GM19328 (cell line): ENCODE results near the gene TAGLN2.
A peak's percentile ranks its signal among the peaks of the same experiment; 100 is the strongest.
"Not testable (repeated sequence)": the region's sequence is repeated elsewhere in the genome, so short reads cannot be mapped to it uniquely, and the experiment has no call there.

Experiments used
- ATAC-seq: cut with Tn5 transposase; IDR thresholded peaks from one replicate; pipeline ENCODE4 v1.9.1; 2021; ENCODE audit warnings: mild to moderate bottlenecking, moderate library complexity; ENCODE audit not compliant: unreplicated experiment

Gene TAGLN2

DNA sequence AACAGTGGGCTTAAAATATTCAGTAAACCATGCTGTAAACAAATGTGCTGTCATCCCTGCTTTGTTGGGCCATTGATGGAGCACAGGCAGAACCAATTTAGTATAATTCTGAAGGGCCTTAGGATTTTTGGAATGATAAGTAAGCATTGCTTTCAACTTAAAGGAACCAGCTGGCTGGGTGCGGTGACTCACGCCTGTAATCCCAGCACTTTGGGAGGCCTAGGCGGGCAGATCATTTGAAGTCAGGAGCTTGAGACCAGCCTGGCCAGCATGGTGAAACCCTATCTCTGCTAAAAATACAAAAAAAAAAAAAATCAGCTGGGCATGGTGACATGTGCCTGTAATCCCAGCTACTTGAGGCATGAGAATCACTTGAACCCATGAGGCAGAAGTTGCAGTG lies 21.3 kb downstream of the TAGLN2 start:
- ATAC-seq, result not testable (repeated sequence)

DNA sequence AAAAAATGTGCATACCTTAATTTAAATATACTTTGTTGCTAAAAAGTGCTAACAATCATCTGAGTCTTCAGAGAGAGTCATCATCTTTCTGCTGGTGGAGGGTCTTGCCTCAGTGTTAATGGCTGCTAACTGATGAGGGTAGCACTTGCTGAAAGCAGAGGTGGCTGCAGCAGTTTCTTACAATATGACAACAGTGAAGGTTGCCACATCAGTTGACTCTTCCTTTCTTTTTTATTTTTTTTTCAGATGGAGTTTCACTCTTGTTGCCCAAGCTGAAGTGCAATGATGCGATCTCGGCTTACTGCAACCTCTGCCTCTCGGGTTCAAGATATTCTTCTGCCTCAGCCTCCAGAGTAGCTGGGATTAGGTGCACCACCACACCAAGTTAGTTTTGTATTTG lies 22.8 kb downstream of the TAGLN2 start:
- ATAC-seq, result no peak

DNA sequence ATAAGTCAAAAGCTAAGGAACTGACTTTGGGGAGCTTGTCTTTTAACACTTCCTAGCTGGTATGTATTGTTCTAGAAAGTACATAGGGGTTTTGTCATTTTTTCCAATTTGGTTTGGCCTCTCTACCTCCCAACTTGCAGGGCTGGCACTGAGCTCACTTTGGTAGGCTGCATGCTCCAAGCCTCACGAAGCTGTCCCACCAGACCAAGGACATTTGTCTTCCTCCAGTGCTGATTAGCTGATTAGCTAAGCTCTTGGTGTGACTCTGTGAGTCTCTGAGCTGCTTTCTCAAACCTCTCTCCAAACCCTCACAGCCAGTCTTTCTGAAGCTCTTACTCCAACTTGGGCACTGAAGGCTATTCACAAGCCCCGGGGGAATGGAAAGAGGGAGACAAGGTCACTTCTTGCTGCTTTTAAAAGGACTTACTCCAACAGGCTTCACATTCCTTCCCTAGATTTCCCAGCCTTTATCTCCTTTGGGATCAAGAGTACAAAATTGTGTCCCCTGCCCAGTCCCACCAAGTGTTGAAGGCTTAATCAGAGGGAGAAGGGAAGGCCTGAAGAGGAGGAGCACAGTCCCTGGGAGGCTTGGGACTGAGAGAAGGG lies 24.4 kb downstream of the TAGLN2 start:
- ATAC-seq, result no peak

GRCh38 chr1:159900086-159900680 lies 25.1 kb downstream of the TAGLN2 start, which contains the start of gene CFAP45:
Gene CFAP45, minus strand, starts transcription at chr1:159900165. Its CDS starts 67 bp downstream, at chr1:159900098.
- ATAC-seq, result no peak

GRCh38 chr1:159899634-159900033 lies 25.7 kb downstream of the TAGLN2 start:
- ATAC-seq, result not testable (repeated sequence)

DNA sequence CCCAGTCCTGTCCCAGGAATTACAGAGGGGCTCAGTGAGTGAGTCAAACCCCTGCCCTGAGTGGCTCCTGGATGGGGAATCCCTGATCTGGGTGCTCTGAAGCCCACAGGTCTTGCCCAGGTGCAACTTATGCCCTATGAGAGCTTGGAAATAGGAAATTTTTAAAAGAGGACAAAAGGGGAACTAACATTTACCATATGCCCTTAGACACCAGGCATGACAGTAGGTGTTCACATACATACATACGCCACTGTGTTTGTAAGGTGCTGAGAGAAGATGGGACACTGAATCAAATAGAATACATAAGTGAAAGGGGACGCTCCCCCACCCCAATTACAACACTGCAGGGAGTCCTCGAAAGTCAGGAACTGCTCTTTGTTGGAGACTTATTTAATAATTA lies 26.8 kb downstream of the TAGLN2 start:
- ATAC-seq, result no peak

DNA sequence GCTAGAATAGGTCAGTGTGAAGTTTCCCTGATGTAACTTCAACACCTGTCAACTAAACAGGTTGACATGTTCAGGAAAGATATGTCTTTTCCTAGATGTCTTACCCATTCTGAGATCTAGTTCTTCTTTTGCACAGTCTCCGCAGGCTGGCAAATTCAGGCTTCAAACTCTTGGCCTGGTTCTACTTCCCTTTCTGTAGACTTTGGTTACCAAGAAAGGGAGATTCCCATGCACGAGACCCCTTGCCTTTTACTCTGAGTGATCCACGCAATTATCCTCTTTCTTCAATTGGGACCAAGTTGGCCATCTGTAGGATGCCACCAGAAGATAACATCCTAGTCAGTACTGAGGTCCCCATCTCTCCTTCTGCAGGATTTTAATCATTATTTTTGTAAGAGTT lies 27.3 kb downstream of the TAGLN2 start:
- no peak for ATAC-seq

DNA sequence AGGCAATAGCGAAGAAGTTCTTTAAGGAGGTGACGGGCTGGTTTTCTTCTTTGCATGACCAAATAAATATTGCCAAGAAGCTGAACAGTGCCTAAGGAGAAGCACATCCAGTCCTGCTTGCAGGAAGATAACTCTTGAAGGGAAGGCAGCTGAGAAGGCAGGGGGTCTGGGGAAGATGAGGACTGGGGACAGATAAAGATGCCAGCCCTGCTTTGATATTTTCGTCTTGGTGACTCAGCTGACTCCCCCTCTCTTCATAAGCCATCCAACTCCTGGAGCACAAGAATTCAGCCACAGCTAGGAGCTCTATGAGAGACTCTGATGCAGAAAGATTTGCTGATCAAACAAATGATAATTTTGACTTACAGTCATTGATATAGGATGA lies 28.8 kb downstream of the TAGLN2 start:
- ATAC-seq, result no peak

- ATAC-seq, result no peak
Measured at GRCh38 chr1:159895836-159896545, 29.3 kb downstream of the TAGLN2 start.

DNA sequence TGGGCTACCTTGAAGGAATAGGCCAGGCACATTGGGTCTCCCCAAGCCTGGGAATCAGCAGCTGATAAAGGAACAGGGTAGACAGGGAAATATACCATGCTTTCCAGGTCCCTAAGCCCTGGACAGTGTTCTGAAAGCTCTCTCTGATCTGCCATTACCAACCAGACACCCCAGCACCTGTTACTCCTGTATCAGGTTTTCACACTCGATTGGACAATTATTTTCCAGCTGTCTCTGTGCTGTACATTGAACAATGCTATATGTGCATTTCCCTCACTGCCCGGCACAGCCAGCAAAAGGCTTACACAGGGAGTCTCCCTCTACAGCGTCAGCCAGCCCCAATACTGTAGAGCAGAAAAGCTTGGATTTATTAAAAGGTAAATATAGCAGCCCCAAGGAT lies 30.0 kb downstream of the TAGLN2 start:
- ATAC-seq, result no peak

GRCh38 chr1:159892944-159893343 lies 32.4 kb downstream of the TAGLN2 start:
- ATAC-seq, result no peak

DNA sequence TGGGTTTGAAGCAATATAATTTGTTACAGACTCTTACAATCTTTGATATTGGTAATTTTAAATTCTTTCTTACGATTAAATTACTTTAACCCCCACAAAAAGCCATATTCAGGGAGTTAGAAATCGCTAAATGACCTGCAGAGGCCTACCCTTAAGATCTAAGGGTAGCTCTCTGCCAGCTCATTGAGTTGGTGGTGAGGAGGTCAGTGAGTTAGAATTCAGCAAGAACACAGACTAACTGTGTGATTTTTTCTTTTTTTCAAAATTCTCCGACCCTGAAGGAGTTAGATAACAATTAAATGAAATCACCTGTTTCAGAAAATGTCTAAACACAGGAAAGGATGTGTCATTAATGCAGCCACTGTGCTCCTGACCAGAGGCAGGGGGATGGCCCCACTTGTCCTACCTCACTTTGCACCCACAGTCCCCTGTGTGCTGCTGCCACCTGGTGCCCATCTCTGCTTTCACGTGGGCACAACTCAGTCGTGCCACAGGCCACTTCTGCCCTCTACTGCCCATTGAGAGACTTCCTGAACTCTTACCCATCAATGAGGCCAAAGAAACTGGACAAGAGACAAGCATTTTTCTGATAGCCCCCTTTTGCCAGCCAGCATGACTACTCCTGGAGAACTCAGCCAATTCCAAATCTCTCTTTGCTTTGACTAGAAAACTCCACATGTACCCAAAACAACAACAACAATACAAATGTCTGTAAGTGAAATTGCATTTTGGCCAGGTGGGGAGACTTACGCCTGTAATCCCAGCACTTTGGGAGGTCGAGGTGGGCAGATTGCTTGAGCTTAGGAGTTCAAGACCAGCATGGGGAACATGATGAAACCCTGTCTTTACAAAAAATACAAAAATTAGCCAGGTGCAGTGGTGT lies 33.8 kb downstream of the TAGLN2 start:
- ATAC-seq, result no peak

DNA sequence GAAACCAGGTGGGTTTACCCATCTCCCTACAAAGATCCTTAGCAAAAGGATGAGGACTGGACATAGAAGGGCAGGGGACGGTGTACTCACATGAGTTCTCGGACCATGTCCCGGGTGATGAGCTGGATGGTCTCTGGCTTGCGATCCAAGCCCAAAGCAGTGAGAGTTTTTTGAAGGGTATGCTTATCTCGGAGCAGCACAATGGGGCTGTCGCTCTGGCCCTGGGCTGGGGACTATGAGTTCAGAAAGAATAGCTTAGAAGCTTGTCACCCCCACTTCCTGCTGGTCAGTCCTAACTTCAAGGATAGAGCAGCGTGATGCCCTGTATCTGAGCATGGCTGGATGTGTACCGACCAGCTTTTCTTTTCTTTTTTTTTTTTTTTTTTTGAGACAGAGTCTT lies 34.9 kb downstream of the TAGLN2 start:
- no peak for ATAC-seq

- peak; percentile 84 for ATAC-seq
Measured at GRCh38 chr1:159889821-159890252, 35.5 kb downstream of the TAGLN2 start.

DNA sequence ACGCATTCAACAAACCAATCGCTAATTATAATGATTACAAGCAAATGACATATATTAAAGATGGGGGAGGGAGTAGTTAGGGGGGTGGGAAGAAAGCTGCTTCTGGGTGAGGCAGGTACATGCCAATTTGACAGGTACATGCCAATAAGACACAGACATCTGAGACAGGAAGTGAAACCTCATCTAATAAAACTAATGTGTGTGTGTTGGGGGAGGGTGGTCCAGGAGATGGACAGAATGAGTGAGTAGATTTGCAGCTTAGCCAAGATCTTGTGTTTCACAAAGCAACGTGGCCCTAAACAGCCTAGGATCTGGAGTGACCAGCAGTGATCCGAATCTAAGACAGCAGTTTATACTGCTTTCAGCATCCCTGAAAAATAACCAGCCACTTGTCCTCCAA lies 36.1 kb downstream of the TAGLN2 start:
- no peak for ATAC-seq

DNA sequence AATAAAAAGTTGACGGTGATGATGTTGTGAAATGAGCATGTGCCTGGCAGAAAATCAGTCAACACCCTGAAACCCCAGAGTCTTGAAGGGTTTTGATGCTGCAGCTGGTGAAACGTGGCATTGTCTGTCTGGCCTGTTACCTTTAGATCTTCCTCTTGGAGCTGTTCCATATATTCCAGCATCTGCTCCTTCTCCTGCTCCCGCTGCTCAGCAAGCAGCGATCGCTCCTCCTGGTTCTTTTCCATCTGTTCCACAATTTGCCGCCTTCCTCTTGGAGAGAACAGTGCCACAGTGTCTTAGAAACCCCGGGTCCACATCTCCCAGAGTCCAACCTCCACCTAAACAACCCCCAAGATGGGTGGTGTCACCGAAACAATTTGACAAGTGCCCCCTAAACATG lies 41.0 kb downstream of the TAGLN2 start:
- no peak for ATAC-seq

- no peak for ATAC-seq
Measured at GRCh38 chr1:159883134-159883533, 42.2 kb downstream of the TAGLN2 start.

DNA sequence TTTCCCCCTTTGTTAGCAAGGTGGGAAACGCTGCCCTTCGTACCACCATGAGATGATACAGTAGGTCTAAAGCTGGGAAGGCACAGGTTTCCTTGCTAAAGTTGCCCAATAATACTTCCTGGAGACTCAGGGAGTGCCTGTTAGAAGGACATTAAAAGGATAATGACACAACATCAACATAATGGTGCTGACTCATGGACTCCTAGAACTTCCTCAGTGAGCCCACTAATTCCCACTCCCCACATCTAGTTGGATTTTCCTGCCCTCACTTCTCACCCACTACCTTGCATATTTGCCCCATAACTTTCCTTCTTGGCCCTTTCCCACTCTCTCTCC lies 42.8 kb downstream of the TAGLN2 start:
- no peak for ATAC-seq

DNA sequence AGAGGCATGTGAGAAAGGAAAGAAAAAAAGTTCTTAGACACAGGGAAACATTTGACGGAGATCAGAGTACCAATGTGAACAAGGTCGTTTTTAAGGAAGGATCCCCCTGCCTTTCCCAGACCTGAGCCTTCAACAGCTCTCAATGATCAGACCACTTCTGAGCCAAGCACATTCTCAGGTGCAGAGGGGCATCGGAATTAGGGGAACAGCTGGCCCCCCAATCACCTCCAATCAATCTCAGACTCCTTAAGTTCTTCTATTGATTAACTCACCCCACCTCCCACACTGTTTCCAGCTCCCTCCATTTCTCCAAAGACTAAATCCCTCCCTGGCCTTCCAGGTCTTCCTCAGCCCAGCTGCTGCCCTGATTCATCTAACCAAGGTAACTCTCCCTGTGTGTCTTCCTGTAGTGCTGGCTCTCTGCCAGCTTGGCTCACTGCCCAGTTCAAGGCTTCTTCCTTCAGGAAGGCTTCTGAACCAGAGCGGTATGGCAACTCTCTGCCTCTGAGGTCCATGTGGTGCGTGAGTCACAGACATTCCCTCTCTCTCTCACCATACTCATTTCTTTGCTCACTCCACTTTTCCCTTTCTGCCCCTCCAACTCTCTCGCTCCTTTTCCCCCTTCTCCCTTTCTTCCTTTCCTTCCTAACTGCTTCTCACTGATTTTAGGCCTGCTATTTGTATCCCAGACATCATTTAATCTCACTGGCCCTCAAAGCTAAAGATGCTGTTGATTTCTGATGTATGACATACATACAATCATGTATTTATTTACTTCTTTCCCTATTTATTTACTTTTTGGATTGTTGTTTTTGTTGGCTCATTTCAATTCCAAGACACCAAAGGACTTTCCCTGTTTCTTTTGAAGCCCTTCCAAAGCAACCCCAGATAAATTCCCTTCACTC lies 43.4 kb downstream of the TAGLN2 start:
- ATAC-seq, result no peak

- ATAC-seq, result no peak
Measured at GRCh38 chr1:159880430-159880829, 44.9 kb downstream of the TAGLN2 start.
